Nephron progenitor cell (in vitro differentiated cells): ENCODE measurements around the gene CARD6.

Experiments used
- DNase-seq: peaks from one replicate; pipeline ENCODE4 v3.0.0; 2021
- H3K27ac Mint-ChIP-seq: 2 replicates; pipeline ENCODE4 v1.8.0; 2021; ENCODE audit warnings: mild to moderate bottlenecking, moderate library complexity, mixed read lengths
- H3K27me3 Mint-ChIP-seq: 2 replicates; pipeline ENCODE4 v1.8.0; 2021; ENCODE audit warnings: mild to moderate bottlenecking, low read depth, mixed read lengths; ENCODE audit not compliant: poor library complexity
- H3K36me3 Mint-ChIP-seq: 2 replicates; pipeline ENCODE4 v1.8.0; 2021; ENCODE audit warnings: low read depth, mixed read lengths
- H3K4me1 Mint-ChIP-seq: 2 replicates; pipeline ENCODE4 v1.8.0; 2021; ENCODE audit warnings: mixed read lengths
- H3K4me3 Mint-ChIP-seq: 2 replicates; pipeline ENCODE4 v1.8.0; 2021; ENCODE audit warnings: mild to moderate bottlenecking, moderate library complexity, mixed read lengths
- H3K9me3 Mint-ChIP-seq: 2 replicates; pipeline ENCODE4 v1.8.0; 2021; ENCODE audit warnings: mild to moderate bottlenecking, moderate library complexity, mixed read lengths
- TF ChIP-seq, protein P1 (sequence below): fragments of 200-600 bp; sonication (generic); IDR thresholded peaks from 2 replicates; pipeline ENCODE4 v1.5.0; 2021; ENCODE audit warnings: antibody characterized with exemption

The CARD6 gene

DNA sequence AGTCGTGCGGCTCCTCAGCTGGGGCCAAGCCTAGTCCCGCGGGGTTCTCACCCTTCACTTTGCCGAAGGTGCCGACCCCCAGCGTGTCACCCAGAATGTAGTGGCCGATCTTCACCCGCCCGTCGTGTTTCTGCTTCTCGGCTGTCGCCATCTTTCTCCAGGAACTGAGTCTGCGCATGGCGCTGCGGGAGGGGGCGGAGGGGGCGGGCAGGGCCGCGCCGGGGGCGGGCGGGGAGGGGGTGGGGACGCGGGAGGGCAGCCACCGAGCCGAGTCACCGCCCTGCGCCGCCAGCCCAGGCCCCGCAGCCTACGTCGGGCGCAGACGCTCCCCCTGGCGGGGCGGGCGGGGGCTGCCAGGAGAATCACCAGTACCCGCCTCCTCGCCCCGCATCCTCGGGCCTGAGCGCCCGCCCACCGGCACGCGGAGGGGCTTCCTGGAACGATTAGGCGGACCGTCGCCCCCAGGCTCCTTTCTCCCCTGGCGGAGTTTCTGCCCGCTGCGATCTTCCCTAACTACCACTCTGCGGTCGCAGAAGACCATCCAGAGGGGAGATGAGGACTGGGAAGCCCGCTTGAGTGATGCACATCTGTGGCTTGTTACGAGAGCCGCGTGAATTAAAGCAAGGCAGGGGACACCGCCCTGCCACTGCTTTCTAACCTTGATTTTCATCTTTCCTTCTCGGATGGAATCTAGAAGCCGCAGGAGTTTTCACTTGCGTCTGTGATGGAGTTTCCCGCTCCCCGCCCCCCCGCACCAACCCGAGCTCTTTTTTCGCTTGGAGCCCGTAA, 43.0 kb upstream of the CARD6 start, which contains the start of gene PRKAA1:
TSS of gene PRKAA1 (minus strand) at position 363 of the 789 bp plus-strand sequence. CDS start at position 178, 185 bp downstream.
- Mint-ChIP-seq H3K4me1 (peaks cover 38% of the 10 kb centered on the region), H3K36me3 (peaks cover 31% of the 10 kb centered on the region)
- TF ChIP-seq, protein P1, sequence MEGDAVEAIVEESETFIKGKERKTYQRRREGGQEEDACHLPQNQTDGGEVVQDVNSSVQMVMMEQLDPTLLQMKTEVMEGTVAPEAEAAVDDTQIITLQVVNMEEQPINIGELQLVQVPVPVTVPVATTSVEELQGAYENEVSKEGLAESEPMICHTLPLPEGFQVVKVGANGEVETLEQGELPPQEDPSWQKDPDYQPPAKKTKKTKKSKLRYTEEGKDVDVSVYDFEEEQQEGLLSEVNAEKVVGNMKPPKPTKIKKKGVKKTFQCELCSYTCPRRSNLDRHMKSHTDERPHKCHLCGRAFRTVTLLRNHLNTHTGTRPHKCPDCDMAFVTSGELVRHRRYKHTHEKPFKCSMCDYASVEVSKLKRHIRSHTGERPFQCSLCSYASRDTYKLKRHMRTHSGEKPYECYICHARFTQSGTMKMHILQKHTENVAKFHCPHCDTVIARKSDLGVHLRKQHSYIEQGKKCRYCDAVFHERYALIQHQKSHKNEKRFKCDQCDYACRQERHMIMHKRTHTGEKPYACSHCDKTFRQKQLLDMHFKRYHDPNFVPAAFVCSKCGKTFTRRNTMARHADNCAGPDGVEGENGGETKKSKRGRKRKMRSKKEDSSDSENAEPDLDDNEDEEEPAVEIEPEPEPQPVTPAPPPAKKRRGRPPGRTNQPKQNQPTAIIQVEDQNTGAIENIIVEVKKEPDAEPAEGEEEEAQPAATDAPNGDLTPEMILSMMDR, result peak; percentile 46

DNA sequence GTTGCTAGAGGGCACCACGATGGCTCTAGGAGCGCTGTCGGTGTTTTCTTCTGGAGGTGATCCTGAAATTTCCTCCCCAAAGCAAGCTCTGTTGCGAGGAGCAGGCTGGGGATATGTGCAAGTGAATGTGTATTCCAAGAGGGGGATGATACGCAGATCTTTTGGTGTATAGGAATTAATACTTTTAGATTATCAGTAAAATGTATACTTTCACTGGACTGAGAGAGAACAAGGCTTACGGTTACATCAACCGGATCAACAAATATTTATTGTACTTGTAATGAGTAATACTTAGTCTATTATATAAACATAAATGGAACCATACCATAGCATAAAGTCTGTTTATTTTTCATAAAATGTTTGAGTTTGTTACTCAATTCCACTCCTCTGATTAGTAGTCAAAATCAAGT, 42.4 kb upstream of the CARD6 start:
- TF ChIP-seq, protein P1, result no peak
- H3K36me3 Mint-ChIP-seq, result peaks cover 25% of the 10 kb centered on the region

More for the DNA sequence above, 43.0 kb upstream of the CARD6 start, which contains the start of gene PRKAA1:
- peak; percentile 94 for DNase-seq
- H3K27ac Mint-ChIP-seq, result peak within 1 kb of the TSS; percentile 97
- H3K27me3 Mint-ChIP-seq, result peaks cover 3% of the 10 kb centered on the region
- peak within 1 kb of the TSS; percentile 89 for H3K4me3 Mint-ChIP-seq
- H3K9me3 Mint-ChIP-seq, result peaks cover 19% of the 10 kb centered on the region

DNA sequence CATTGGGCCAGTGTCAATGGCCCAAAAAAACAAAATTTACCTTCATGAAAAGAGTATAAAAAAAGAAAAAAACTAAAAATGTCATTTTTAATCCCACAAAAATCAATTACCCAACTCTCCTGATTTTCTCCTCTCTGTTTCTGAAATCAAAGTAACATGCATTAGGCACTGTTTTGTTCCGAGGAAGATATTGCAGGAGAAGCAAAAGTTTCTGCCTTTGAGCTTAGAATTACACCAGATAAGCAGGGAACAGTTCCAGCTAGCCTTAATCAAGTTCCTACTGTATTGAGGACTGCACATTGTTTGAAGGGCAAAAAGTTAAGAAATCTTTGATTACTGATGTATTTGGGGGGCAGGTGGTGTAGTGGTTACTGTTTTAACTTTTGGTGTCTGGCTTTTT, 41.9 kb upstream of the CARD6 start:
- peak overlapping the region; percentile 87 for H3K4me3 Mint-ChIP-seq
- peaks cover 20% of the 10 kb centered on the region for H3K36me3 Mint-ChIP-seq
- TF ChIP-seq, protein P1, result no peak
- H3K9me3 Mint-ChIP-seq, result peaks cover 16% of the 10 kb centered on the region
- H3K27ac Mint-ChIP-seq, result no peak overlapping the region
- peaks cover 38% of the 10 kb centered on the region for H3K4me1 Mint-ChIP-seq
- no peak for DNase-seq
- peaks cover 3% of the 10 kb centered on the region for H3K27me3 Mint-ChIP-seq

More for the DNA sequence above, 42.4 kb upstream of the CARD6 start:
- Mint-ChIP-seq H3K27ac (peak overlapping the region; percentile 81), H3K9me3 (peaks cover 19% of the 10 kb centered on the region), H3K4me3 (peak overlapping the region; percentile 87), H3K27me3 (peaks cover 3% of the 10 kb centered on the region), H3K4me1 (peaks cover 38% of the 10 kb centered on the region)
- DNase-seq, result no peak

DNA sequence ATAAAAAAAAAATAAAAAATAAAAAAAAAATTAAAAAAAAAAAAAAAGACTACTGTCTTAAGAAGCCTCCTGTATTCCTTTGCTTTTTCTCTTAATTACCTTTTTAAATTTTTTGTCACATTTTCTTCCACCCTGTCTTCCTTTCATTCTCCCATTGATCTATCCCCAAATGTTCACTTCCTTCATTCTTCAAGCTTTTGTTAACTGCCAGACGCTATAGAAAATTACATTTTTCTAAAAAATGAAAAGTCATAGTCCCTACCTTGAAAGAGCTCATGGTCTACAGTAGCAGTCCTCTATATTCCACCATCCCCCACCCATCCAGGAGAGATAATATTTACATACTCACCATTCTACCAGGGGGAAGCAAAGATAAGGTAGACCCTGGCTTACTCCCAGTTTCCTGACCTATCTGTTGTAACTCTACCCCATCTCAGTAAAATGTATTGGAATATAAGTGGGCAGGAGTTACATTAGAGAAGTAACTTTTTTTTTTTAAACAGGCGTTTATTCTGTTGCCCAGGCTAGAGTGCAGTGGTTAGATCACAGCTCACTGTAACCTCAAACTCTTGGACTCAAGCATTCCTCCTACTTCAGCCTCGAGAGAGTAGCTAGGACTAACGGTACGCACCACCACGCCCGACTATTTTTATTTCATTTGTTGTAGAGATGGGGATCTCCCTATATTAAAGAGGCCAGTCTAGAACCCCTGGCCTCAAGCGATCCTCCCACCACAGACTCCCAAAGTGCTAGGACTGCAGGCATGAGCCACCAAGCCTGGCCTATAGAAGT, 39.2 kb upstream of the CARD6 start:
- Mint-ChIP-seq H3K9me3 (peaks cover 13% of the 10 kb centered on the region), H3K4me1 (peaks cover 27% of the 10 kb centered on the region), H3K4me3 (peak overlapping the region; percentile 10), H3K27ac (peak overlapping the region; percentile 6), H3K36me3 (peaks cover 5% of the 10 kb centered on the region), H3K27me3 (peaks cover 3% of the 10 kb centered on the region)
- TF ChIP-seq, protein P1, result no peak
- DNase-seq, result no peak

DNA sequence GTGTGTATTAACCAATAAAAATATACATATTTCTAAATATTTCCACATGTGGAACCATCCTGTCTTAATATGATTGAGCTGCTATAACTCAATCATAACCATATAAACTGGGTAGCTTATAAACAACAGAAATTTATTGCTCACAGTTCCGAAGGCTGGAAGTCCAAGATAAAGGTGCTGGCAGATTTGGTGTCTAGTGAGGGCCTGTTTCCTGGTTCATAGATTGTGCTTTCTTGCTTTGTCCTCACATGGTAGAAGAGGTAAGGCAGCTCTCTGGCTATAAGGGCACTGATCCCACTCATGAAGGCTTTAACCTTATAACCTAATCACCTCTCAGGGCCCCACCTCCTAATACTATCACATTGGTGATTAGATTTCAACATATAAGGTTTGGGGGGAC, 29.0 kb upstream of the CARD6 start:
- Mint-ChIP-seq H3K27me3 (peaks cover 3% of the 10 kb centered on the region), H3K27ac (no peak overlapping the region), H3K36me3 (no peaks in the 10 kb centered on the region), H3K4me3 (no peak overlapping the region), H3K9me3 (no peaks in the 10 kb centered on the region), H3K4me1 (peaks cover 14% of the 10 kb centered on the region)
- DNase-seq, result no peak
- TF ChIP-seq, protein P1, result no peak
